B cell (primary cell): ENCODE measurements around the gene URB1.

Experiments used
- EZH2 ChIP-seq: IDR thresholded peaks from 2 replicates; pipeline ENCODE4 v1.6.1; 2012; ENCODE audit warnings: borderline replicate concordance, low read depth, mild to moderate bottlenecking, moderate library complexity, low read length; ENCODE audit not compliant: insufficient read depth, poor library complexity, severe bottlenecking
- TF ChIP-seq, protein P1 (sequence below): fragments of 200-600 bp; IDR thresholded peaks from one replicate; pipeline ENCODE4 v1.8.0; 2022; ENCODE audit warnings: antibody characterized with exemption, mild to moderate bottlenecking

DNA sequence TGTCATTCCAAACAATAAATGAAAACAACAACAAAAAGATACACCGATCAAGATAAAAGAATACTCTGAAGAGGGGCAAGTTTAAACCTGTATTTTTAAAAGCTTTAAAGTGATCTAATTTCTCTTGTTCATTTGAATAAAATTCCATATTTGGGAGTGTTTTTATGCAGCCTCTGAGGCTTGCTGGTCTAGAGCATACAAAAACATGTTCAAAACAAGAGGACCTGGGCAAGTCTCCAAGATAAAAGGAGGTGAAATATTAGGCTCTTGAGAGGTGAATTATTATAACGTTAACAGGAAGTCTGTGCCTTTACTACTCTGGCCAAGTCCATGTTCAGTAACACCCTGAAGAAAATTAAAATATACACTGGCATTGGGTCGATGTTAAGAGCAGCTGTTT lies 20.1 kb downstream of the URB1 start:
- TF ChIP-seq, protein P1, sequence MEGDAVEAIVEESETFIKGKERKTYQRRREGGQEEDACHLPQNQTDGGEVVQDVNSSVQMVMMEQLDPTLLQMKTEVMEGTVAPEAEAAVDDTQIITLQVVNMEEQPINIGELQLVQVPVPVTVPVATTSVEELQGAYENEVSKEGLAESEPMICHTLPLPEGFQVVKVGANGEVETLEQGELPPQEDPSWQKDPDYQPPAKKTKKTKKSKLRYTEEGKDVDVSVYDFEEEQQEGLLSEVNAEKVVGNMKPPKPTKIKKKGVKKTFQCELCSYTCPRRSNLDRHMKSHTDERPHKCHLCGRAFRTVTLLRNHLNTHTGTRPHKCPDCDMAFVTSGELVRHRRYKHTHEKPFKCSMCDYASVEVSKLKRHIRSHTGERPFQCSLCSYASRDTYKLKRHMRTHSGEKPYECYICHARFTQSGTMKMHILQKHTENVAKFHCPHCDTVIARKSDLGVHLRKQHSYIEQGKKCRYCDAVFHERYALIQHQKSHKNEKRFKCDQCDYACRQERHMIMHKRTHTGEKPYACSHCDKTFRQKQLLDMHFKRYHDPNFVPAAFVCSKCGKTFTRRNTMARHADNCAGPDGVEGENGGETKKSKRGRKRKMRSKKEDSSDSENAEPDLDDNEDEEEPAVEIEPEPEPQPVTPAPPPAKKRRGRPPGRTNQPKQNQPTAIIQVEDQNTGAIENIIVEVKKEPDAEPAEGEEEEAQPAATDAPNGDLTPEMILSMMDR, result no peak
- no peak for TF ChIP-seq EZH2
